Neural cell (in vitro differentiated cells): ENCODE measurements around the gene SEC61G. TPM values are rescaled to one million over a fixed set of nuclear protein-coding genes. Genes with fewer than 3 reads are reported as not detected.

Source experiments
- H2AFZ ChIP-seq: fragments of 200-600, 300-800 bp; sonication (generic), shearing (Covaris generic); 2 replicates; pipeline ENCODE4 v1.6.0; 2014; ENCODE audit warnings: low read depth, mild to moderate bottlenecking, antibody characterized with exemption, low read length, moderate library complexity
- H3F3A ChIP-seq: fragments of 200-600 bp; shearing (Covaris generic); 2 replicates; pipeline ENCODE4 v1.6.1; 2016; ENCODE audit warnings: mild to moderate bottlenecking, moderate library complexity, mixed read lengths, antibody characterized with exemption, low read length; ENCODE audit not compliant: insufficient read depth, poor library complexity, severe bottlenecking
- H3K27ac ChIP-seq: fragments of 200-600, 300-800 bp; sonication (generic), shearing (Covaris generic); 2 replicates; pipeline ENCODE4 v1.5.1; 2014; ENCODE audit warnings: mild to moderate bottlenecking, low read length, moderate library complexity
- H3K27me3 ChIP-seq: fragments of 300-800, 200-600 bp; sonication (generic), shearing (Covaris generic); 2 replicates; pipeline ENCODE4 v1.6.0; 2014; ENCODE audit warnings: mild to moderate bottlenecking, low read depth, low read length, moderate library complexity; ENCODE audit not compliant: insufficient read depth
- H3K36me3 ChIP-seq: fragments of 300-800, 200-600 bp; sonication (generic), shearing (Covaris generic); 2 replicates; pipeline ENCODE4 v1.5.1; 2014; ENCODE audit warnings: mild to moderate bottlenecking, antibody characterized with exemption, low read length, moderate library complexity; ENCODE audit not compliant: insufficient read depth
- H3K4me2 ChIP-seq: fragments of 300-800, 200-600 bp; sonication (generic), shearing (Covaris generic); 2 replicates; pipeline ENCODE4 v1.6.0; 2014; ENCODE audit warnings: mild to moderate bottlenecking, low read length
- H3K4me3 ChIP-seq: fragments of 300-800, 200-600 bp; sonication (generic), shearing (Covaris generic); 2 replicates; pipeline ENCODE4 v1.5.1; 2014; ENCODE audit warnings: mild to moderate bottlenecking, low read length, moderate library complexity
- H3K79me2 ChIP-seq: fragments of 200-600 bp; shearing (Covaris generic); replicated peaks from 2 replicates; pipeline ENCODE4 v1.6.0; 2014; ENCODE audit warnings: mild to moderate bottlenecking, low read length, moderate library complexity; ENCODE audit not compliant: insufficient read depth
- H3K9ac ChIP-seq: fragments of 300-800, 200-600 bp; sonication (generic), shearing (Covaris generic); 2 replicates; pipeline ENCODE4 v1.6.1; 2016; ENCODE audit warnings: mild to moderate bottlenecking, low read length, mixed read lengths
- H3K9me2 ChIP-seq: fragments of 200-600 bp; shearing (Covaris generic); 2 replicates; pipeline ENCODE4 v1.6.1; 2016; ENCODE audit warnings: mild to moderate bottlenecking, low read length, mixed read lengths; ENCODE audit not compliant: insufficient read depth
- H3K9me3 ChIP-seq: fragments of 200-600, 300-800 bp; sonication (generic), shearing (Covaris generic); 2 replicates; pipeline ENCODE4 v1.6.1; 2016; ENCODE audit warnings: mild to moderate bottlenecking, mixed run types, low read length, moderate library complexity, mixed read lengths
- H4K20me1 ChIP-seq: fragments of 200-600 bp; shearing (Covaris generic); 2 replicates; pipeline ENCODE4 v1.6.1; 2016; ENCODE audit warnings: mild to moderate bottlenecking, mixed run types; ENCODE audit not compliant: insufficient read depth
- EP300 ChIP-seq: fragments of 450-650 bp; conservative IDR thresholded peaks from 2 replicates; pipeline ENCODE4 v1.6.1; 2014; ENCODE audit warnings: antibody characterized with exemption, mild to moderate bottlenecking, moderate library complexity; ENCODE audit not compliant: poor library complexity, severe bottlenecking
- EZH2 ChIP-seq: fragments of 200-600, 300-800 bp; shearing (Covaris generic), sonication (generic); IDR thresholded peaks from 2 replicates; pipeline ENCODE4 v1.6.1; 2014; ENCODE audit warnings: antibody characterized with exemption, low read length, borderline replicate concordance, mild to moderate bottlenecking; ENCODE audit not compliant: insufficient read depth, poor library complexity, severe bottlenecking
- MXI1 ChIP-seq: fragments of 450-650 bp; conservative IDR thresholded peaks from 2 replicates; pipeline ENCODE4 v1.6.1; 2014; ENCODE audit warnings: antibody characterized with exemption, mild to moderate bottlenecking; ENCODE audit not compliant: poor library complexity, severe bottlenecking
- POLR2AphosphoS5 ChIP-seq: IDR thresholded peaks from 2 replicates; pipeline ENCODE4 v1.6.1; 2012
- RAD21 ChIP-seq: fragments of 450-650 bp; conservative IDR thresholded peaks from 2 replicates; pipeline ENCODE4 v1.6.1; 2014; ENCODE audit warnings: antibody characterized with exemption, mild to moderate bottlenecking, moderate library complexity
- SMC3 ChIP-seq: fragments of 450-650 bp; conservative IDR thresholded peaks from 2 replicates; pipeline ENCODE4 v1.6.1; 2014; ENCODE audit warnings: antibody characterized with exemption, mild to moderate bottlenecking, moderate library complexity; ENCODE audit not compliant: poor library complexity
- TAF1 ChIP-seq: IDR thresholded peaks from 2 replicates; pipeline ENCODE4 v1.6.1; 2012; ENCODE audit warnings: low read depth
- polyA plus RNA-seq: library from polyadenylated mRNA; depleted of rRNA; stranded (reverse); fragments of >200 nt; gene quantifications from 2 replicates; pipeline ENCODE4 v1.2.3, GENCODE V29; 2014
- TF ChIP-seq, protein P1 (sequence below): IDR thresholded peaks from 2 replicates; pipeline ENCODE4 v1.6.1; 2012; ENCODE audit warnings: borderline replicate concordance
- TF ChIP-seq, protein P2 (sequence below): fragments of 450-650 bp; IDR thresholded peaks from 2 replicates; pipeline ENCODE4 v1.5.1; 2014; ENCODE audit warnings: antibody characterized with exemption, mild to moderate bottlenecking, moderate library complexity; ENCODE audit not compliant: poor library complexity, severe bottlenecking

SEC61G gene
- polyA plus RNA-seq, 1 donor from 2014 or later = 2,117 TPM

GRCh38 chr7:54725255-54725654 lies 33.8 kb downstream of the SEC61G start:
- no peaks in the 10 kb centered on the region for H3K9me2 ChIP-seq
- H3K9ac ChIP-seq = no peak overlapping the region
- no peaks in the 10 kb centered on the region for H3K36me3 ChIP-seq
- H3K4me2 ChIP-seq = no peak overlapping the region
- H3K27me3 ChIP-seq = no peaks in the 10 kb centered on the region
- H3K27ac ChIP-seq = no peak overlapping the region
- TF ChIP-seq POLR2AphosphoS5 = no peak
- TF ChIP-seq RAD21 = no peak
- TF ChIP-seq, protein P1, sequence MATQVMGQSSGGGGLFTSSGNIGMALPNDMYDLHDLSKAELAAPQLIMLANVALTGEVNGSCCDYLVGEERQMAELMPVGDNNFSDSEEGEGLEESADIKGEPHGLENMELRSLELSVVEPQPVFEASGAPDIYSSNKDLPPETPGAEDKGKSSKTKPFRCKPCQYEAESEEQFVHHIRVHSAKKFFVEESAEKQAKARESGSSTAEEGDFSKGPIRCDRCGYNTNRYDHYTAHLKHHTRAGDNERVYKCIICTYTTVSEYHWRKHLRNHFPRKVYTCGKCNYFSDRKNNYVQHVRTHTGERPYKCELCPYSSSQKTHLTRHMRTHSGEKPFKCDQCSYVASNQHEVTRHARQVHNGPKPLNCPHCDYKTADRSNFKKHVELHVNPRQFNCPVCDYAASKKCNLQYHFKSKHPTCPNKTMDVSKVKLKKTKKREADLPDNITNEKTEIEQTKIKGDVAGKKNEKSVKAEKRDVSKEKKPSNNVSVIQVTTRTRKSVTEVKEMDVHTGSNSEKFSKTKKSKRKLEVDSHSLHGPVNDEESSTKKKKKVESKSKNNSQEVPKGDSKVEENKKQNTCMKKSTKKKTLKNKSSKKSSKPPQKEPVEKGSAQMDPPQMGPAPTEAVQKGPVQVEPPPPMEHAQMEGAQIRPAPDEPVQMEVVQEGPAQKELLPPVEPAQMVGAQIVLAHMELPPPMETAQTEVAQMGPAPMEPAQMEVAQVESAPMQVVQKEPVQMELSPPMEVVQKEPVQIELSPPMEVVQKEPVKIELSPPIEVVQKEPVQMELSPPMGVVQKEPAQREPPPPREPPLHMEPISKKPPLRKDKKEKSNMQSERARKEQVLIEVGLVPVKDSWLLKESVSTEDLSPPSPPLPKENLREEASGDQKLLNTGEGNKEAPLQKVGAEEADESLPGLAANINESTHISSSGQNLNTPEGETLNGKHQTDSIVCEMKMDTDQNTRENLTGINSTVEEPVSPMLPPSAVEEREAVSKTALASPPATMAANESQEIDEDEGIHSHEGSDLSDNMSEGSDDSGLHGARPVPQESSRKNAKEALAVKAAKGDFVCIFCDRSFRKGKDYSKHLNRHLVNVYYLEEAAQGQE = no peak
- no peak for TF ChIP-seq TAF1
- TF ChIP-seq, protein P2, sequence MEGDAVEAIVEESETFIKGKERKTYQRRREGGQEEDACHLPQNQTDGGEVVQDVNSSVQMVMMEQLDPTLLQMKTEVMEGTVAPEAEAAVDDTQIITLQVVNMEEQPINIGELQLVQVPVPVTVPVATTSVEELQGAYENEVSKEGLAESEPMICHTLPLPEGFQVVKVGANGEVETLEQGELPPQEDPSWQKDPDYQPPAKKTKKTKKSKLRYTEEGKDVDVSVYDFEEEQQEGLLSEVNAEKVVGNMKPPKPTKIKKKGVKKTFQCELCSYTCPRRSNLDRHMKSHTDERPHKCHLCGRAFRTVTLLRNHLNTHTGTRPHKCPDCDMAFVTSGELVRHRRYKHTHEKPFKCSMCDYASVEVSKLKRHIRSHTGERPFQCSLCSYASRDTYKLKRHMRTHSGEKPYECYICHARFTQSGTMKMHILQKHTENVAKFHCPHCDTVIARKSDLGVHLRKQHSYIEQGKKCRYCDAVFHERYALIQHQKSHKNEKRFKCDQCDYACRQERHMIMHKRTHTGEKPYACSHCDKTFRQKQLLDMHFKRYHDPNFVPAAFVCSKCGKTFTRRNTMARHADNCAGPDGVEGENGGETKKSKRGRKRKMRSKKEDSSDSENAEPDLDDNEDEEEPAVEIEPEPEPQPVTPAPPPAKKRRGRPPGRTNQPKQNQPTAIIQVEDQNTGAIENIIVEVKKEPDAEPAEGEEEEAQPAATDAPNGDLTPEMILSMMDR = no peak
- TF ChIP-seq MXI1 = no peak
- H3K4me3 ChIP-seq = no peak overlapping the region
- H3F3A ChIP-seq = no peaks in the 10 kb centered on the region
- H3K79me2 ChIP-seq = no peaks in the 10 kb centered on the region
- H3K9me3 ChIP-seq = no peaks in the 10 kb centered on the region
- no peaks in the 10 kb centered on the region for H4K20me1 ChIP-seq
- H2AFZ ChIP-seq = no peak overlapping the region

DNA sequence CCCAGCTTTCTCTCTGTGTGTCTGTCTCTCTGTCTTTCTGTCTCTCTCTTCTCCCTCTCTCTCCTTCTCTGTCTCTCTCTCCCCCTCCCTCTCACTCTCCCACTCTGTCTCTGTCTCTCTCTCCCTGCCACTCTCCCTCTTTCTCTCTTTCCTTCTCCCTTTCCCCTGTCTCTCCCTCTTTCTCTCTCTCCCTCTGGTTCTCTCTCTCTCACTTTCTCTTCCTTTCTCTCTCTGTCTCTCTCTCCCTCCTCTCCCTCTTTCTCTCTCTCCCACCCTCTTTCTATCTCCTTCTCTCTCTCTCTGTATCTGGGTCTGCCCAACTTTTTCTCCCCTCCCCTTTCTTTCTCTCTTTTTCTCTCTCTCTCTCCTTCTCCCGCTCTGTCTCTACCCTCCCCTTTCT lies 36.5 kb downstream of the SEC61G start:
- TF ChIP-seq MXI1 (no peak), EP300 (no peak), EZH2 (no peak), POLR2AphosphoS5 (no peak), TAF1 (no peak), SMC3 (no peak), RAD21 (no peak)
- TF ChIP-seq, protein P1 = no peak
- TF ChIP-seq, protein P2 = no peak
- H3K9me3 ChIP-seq = no peaks in the 10 kb centered on the region
- no peaks in the 10 kb centered on the region for H4K20me1 ChIP-seq
- H3K27me3 ChIP-seq = no peaks in the 10 kb centered on the region
- no peaks in the 10 kb centered on the region for H3F3A ChIP-seq
- no peak overlapping the region for H2AFZ ChIP-seq
- H3K4me3 ChIP-seq = no peak overlapping the region
- H3K9ac ChIP-seq = no peak overlapping the region
- H3K9me2 ChIP-seq = no peaks in the 10 kb centered on the region
- H3K27ac ChIP-seq = no peak overlapping the region
- H3K4me2 ChIP-seq = no peak overlapping the region
- H3K36me3 ChIP-seq = no peaks in the 10 kb centered on the region
- no peaks in the 10 kb centered on the region for H3K79me2 ChIP-seq
